HEK293T (cell line): ENCODE results near the gene WT1.

Experiments used
- ARNT ChIP-seq: fragments of 450-650 bp; IDR thresholded peaks from 2 replicates; pipeline ENCODE4 v1.6.1; 2017; ENCODE audit warnings: mild to moderate bottlenecking
- BHLHE40 ChIP-seq: fragments of 450-650 bp; IDR thresholded peaks from 2 replicates; pipeline ENCODE4 v1.6.1; 2016; ENCODE audit warnings: mild to moderate bottlenecking, moderate library complexity, borderline replicate concordance
- CTBP1 ChIP-seq: fragments of 450-650 bp; IDR thresholded peaks from 2 replicates; pipeline ENCODE4 v1.6.1; 2016; ENCODE audit warnings: borderline replicate concordance
- ELF4 ChIP-seq: fragments of 450-650 bp; IDR thresholded peaks from 2 replicates; pipeline ENCODE4 v1.6.1; 2017; ENCODE audit warnings: antibody characterized with exemption
- FOXA1 ChIP-seq: fragments of 450-650 bp; IDR thresholded peaks from 2 replicates; pipeline ENCODE4 v1.6.1; 2016; ENCODE audit warnings: mild to moderate bottlenecking
- FOXM1 ChIP-seq: fragments of 450-650 bp; IDR thresholded peaks from 2 replicates; pipeline ENCODE4 v1.6.1; 2017; ENCODE audit warnings: mild to moderate bottlenecking, borderline replicate concordance
- HDGF ChIP-seq: fragments of 450-650 bp; IDR thresholded peaks from 2 replicates; pipeline ENCODE4 v1.6.1; 2017; ENCODE audit warnings: antibody characterized with exemption, borderline replicate concordance
- L3MBTL2 ChIP-seq: fragments of 450-650 bp; conservative IDR thresholded peaks from 2 replicates; pipeline ENCODE4 v1.6.1; 2016; ENCODE audit warnings: mild to moderate bottlenecking
- NFRKB ChIP-seq: fragments of 450-650 bp; IDR thresholded peaks from 2 replicates; pipeline ENCODE4 v1.6.1; 2016; ENCODE audit warnings: mild to moderate bottlenecking, moderate library complexity
- ZNF384 ChIP-seq: fragments of 450-650 bp; IDR thresholded peaks from 2 replicates; pipeline ENCODE4 v1.6.1; 2016

DNA sequence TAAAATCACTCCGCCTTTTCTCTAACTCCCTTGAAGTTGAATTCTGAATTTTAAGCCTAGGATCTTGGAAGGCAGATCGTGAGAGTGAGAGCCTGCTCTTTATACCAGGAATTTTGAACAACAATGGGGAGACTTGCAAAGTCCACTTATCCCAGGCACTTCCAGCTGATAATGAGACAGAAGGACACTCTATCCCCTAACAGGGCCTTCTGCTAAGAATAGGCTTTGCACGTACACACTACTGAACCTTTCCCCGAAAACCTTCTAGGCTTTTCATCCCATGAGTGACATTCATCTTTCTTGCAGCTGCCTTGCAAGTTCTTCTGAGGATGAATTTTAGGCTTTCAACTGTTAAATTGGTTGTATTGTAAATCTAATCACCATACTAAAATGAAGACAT is 44.0 kb upstream of the WT1 start:
- TF ChIP-seq BHLHE40: no peak
- no peak for TF ChIP-seq NFRKB
- no peak for TF ChIP-seq L3MBTL2
- no peak for TF ChIP-seq ARNT
- TF ChIP-seq ELF4: no peak
- TF ChIP-seq CTBP1: no peak
- TF ChIP-seq FOXM1: no peak
- no peak for TF ChIP-seq ZNF384
- TF ChIP-seq HDGF: no peak
- no peak for TF ChIP-seq FOXA1
